HCT116 (cell line): ENCODE results near the gene COL23A1. TPM values are rescaled to one million over a fixed set of nuclear protein-coding genes. Genes with fewer than 3 reads are reported as not detected.

Experiments used
- ATAC-seq: fragments of 200-7000 bp; cut with Tn5 transposase; 2 replicates; pipeline ENCODE4 v1.9.1; 2020; ENCODE audit warnings: mild to moderate bottlenecking, moderate library complexity
- BruUV-seq: library from RNA; stranded (reverse); fragments of 400-500 nt; replicated peaks from 2 replicates; lab custom pipeline; 2021; lab: Mats Ljungman, UMichigan
- CTCF ChIA-PET: fragments of 300-600 bp; sonication (Branson Sonifier 250); formaldehyde crosslinking; loops from one replicate; lab custom pipeline; 2021; ENCODE audit warnings: antibody characterized with exemption; lab: Charles Lee
- POLR2A ChIA-PET: fragments of 300-600, 350-600 bp; sonication (Branson Sonifier 250); formaldehyde crosslinking; loops from one replicate; lab custom pipeline; 2021; ENCODE audit warnings: antibody characterized with exemption; lab: Charles Lee
- RAD21 ChIA-PET, 2 experiments: fragments of 300-600 bp; sonication (Branson Sonifier 250); formaldehyde crosslinking; loops; one replicate each; lab custom pipeline; 2023; ENCODE audit warnings: low total read pairs in 2 of 2; ENCODE audit not compliant: uncharacterized antibody in 2 of 2, unreplicated experiment in 2 of 2, low non-redundant PET in 1 of 2; lab: Charles Lee
- DNase-seq: peaks from one replicate; pipeline ENCODE4 v3.0.0-alpha.2; 2010; ENCODE audit warnings: low read depth, low spot score
- H2AFZ ChIP-seq: fragments of 200-600 bp; shearing (Covaris generic), sonication (generic); 2 replicates; pipeline ENCODE4 v1.6.1; 2017; ENCODE audit warnings: low read depth, mixed run types, mixed read lengths, antibody characterized with exemption, low read length; ENCODE audit not compliant: poor library complexity, severe bottlenecking
- H3K27ac ChIP-seq: 2 replicates; pipeline ENCODE4 v1.5.1; 2012; ENCODE audit warnings: low read depth, low read length
- H3K27me3 ChIP-seq: fragments of 200-600 bp; sonication (generic); 2 replicates; pipeline ENCODE4 v1.6.1; 2016; ENCODE audit warnings: mixed run types, low read length, mixed read lengths; ENCODE audit not compliant: insufficient read depth
- H3K36me3 ChIP-seq, 2 experiments: fragments of 200-500 bp in 1 of 2; fragments of 200-600 bp in 1 of 2; sonication (Bioruptor generic) in 1 of 2; sonication (generic) in 1 of 2; 2 replicates each; pipeline versions ENCODE4 v1.5.1 to v1.6.1; 2014 to 2016; ENCODE audit warnings: low read length in 2 of 2, inconsistent platforms in 1 of 2, mixed read lengths in 1 of 2, mixed run types in 1 of 2; ENCODE audit not compliant: insufficient read depth in 2 of 2, control insufficient read depth in 1 of 2
- H3K4me1 ChIP-seq, 2 experiments: fragments of 200-600 bp in 1 of 2; sonication (generic) in 1 of 2; 2 replicates each; pipeline versions ENCODE4 v1.5.1 to v1.6.1; 2012 to 2017; ENCODE audit warnings: low read length in 2 of 2, inconsistent platforms in 1 of 2, mild to moderate bottlenecking in 1 of 2, mixed read lengths in 1 of 2, mixed run types in 1 of 2, moderate library complexity in 1 of 2; ENCODE audit not compliant: insufficient read depth in 2 of 2, control insufficient read depth in 1 of 2
- H3K4me2 ChIP-seq: fragments of 200-600 bp; sonication (generic); 2 replicates; pipeline ENCODE4 v1.6.1; 2017; ENCODE audit warnings: mixed run types, low read length, mixed read lengths
- H3K4me3 ChIP-seq, 2 experiments: fragments of 200-600 bp in 1 of 2; sonication (generic) in 1 of 2; replicated peaks in 1 of 2; 2 replicates each; pipeline ENCODE4 v1.5.1; 2011 to 2016; ENCODE audit warnings: low read length in 2 of 2, control low read depth in 1 of 2, low read depth in 1 of 2, mild to moderate bottlenecking in 1 of 2, mixed read lengths in 1 of 2, mixed run types in 1 of 2
- H3K79me2 ChIP-seq: fragments of 200-600 bp; sonication (generic); 2 replicates; pipeline ENCODE4 v1.6.1; 2017; ENCODE audit warnings: mild to moderate bottlenecking, mixed run types, low read length, moderate library complexity, mixed read lengths; ENCODE audit not compliant: insufficient read depth
- H3K9ac ChIP-seq: fragments of 200-600 bp; sonication (generic); 2 replicates; pipeline ENCODE4 v1.6.1; 2016; ENCODE audit warnings: low read length, mixed read lengths
- H3K9me2 ChIP-seq: fragments of 200-600 bp; sonication (generic), shearing (Covaris generic); 2 replicates; pipeline ENCODE4 v1.6.1; 2017; ENCODE audit warnings: mixed run types, mild to moderate bottlenecking, moderate library complexity; ENCODE audit not compliant: insufficient read depth
- H3K9me3 ChIP-seq, 2 experiments: fragments of 200-500 bp in 1 of 2; fragments of 200-600 bp in 1 of 2; sonication (Bioruptor generic) in 1 of 2; sonication (generic) in 1 of 2; 2 replicates each; pipeline ENCODE4 v1.6.1; 2014 to 2017; ENCODE audit warnings: low read length in 2 of 2, mixed read lengths in 2 of 2, inconsistent platforms in 1 of 2, low read depth in 1 of 2, mild to moderate bottlenecking in 1 of 2, mixed run types in 1 of 2, moderate library complexity in 1 of 2; ENCODE audit not compliant: control insufficient read depth in 1 of 2, insufficient read depth in 1 of 2
- H4K20me1 ChIP-seq: fragments of 200-600 bp; sonication (generic), shearing (Covaris generic); 2 replicates; pipeline ENCODE4 v1.6.1; 2017; ENCODE audit warnings: mixed run types, mild to moderate bottlenecking, moderate library complexity; ENCODE audit not compliant: insufficient read depth
- ATF3 ChIP-seq: IDR thresholded peaks from 2 replicates; pipeline ENCODE4 v1.6.1; 2012
- ELF1 ChIP-seq: IDR thresholded peaks from 2 replicates; pipeline ENCODE4 v1.6.1; 2012; ENCODE audit warnings: low read depth, borderline replicate concordance
- EZH2 ChIP-seq: fragments of 200-600 bp; sonication (generic); IDR thresholded peaks from 2 replicates; pipeline ENCODE4 v1.6.1; 2017; ENCODE audit warnings: antibody characterized with exemption, mixed run types
- MAX ChIP-seq: IDR thresholded peaks from 2 replicates; pipeline ENCODE4 v1.6.1; 2012
- POLR2A ChIP-seq: IDR thresholded peaks from 2 replicates; pipeline ENCODE4 v1.7.0; 2011; ENCODE audit warnings: borderline replicate concordance; ENCODE audit not compliant: insufficient read depth, insufficient read length; ENCODE audit errors: extremely low read depth
- SIN3A ChIP-seq: IDR thresholded peaks from 2 replicates; pipeline ENCODE4 v1.6.1; 2012; ENCODE audit warnings: low read depth
- SRF ChIP-seq: IDR thresholded peaks from 2 replicates; pipeline ENCODE4 v1.6.1; 2012; ENCODE audit warnings: low read depth
- TCF7L2 ChIP-seq: IDR thresholded peaks from 2 replicates; pipeline ENCODE4 v1.7.0; 2011; ENCODE audit warnings: borderline replicate concordance, inconsistent platforms; ENCODE audit not compliant: insufficient read depth, insufficient read length; ENCODE audit errors: extremely low read depth
- ZFX ChIP-seq: fragments of 450-650 bp; IDR thresholded peaks from 2 replicates; pipeline ENCODE4 v1.6.1; 2017
- ZNF274 ChIP-seq: fragments of 200-500 bp; sonication (Bioruptor generic); IDR thresholded peaks from 2 replicates; pipeline ENCODE4 v1.6.1; 2014; ENCODE audit warnings: mild to moderate bottlenecking, low read depth, low read length, inconsistent platforms
- intact Hi-C: fragments of 100-400 bp; cut with micrococcal nuclease; formaldehyde crosslinking; loops from 2 replicates; pipeline ENCODE4 v1.10.0; 2022
- total RNA-seq: library from RNA; stranded (reverse); gene quantifications from one replicate; pipeline ENCODE4 v1.2.1, GENCODE V29; 2021; ENCODE audit not compliant: unreplicated experiment
- TF ChIP-seq, protein P1 (sequence below): IDR thresholded peaks from 2 replicates; pipeline ENCODE4 v1.6.1; 2011; ENCODE audit warnings: mild to moderate bottlenecking, low read length, moderate library complexity; ENCODE audit not compliant: insufficient replicate concordance; ENCODE audit errors: extremely low read depth

The COL23A1 gene
- total RNA-seq, 1 experiment from 2014 or later: not detected

- no peak for TF ChIP-seq TCF7L2
Observed at GRCh38 chr5:178349625-178350353, 240.4 kb downstream of the COL23A1 start (continued).

GRCh38 chr5:178349075-178349511 lies 241.1 kb downstream of the COL23A1 start:
- Histone ChIP-seq H3K9me3 (no peaks in the 10 kb centered on the region), H3K27ac (no peak overlapping the region), H4K20me1 (no peaks in the 10 kb centered on the region), H3K79me2 (no peaks in the 10 kb centered on the region), H3K27me3 (no peaks in the 10 kb centered on the region), H3K4me1 (no peaks in the 10 kb centered on the region), H3K4me2 (no peak overlapping the region), H3K4me3 (no peak overlapping the region), H2AFZ (no peak overlapping the region), H3K9me2 (no peaks in the 10 kb centered on the region), H3K9ac (no peak overlapping the region), H3K36me3 (no peaks in the 10 kb centered on the region)
- ChIA-PET CTCF (no interaction called here), POLR2A (no interaction called here), RAD21 (no interaction called here)
- no peak for ATAC-seq
- intact Hi-C loops: no loop called here
- no peak for DNase-seq
- no peak for TF ChIP-seq ZFX
- no peak for TF ChIP-seq SRF
- no peak for TF ChIP-seq EZH2
- no peak for TF ChIP-seq MAX
- TF ChIP-seq POLR2A: no peak
- TF ChIP-seq, protein P1, sequence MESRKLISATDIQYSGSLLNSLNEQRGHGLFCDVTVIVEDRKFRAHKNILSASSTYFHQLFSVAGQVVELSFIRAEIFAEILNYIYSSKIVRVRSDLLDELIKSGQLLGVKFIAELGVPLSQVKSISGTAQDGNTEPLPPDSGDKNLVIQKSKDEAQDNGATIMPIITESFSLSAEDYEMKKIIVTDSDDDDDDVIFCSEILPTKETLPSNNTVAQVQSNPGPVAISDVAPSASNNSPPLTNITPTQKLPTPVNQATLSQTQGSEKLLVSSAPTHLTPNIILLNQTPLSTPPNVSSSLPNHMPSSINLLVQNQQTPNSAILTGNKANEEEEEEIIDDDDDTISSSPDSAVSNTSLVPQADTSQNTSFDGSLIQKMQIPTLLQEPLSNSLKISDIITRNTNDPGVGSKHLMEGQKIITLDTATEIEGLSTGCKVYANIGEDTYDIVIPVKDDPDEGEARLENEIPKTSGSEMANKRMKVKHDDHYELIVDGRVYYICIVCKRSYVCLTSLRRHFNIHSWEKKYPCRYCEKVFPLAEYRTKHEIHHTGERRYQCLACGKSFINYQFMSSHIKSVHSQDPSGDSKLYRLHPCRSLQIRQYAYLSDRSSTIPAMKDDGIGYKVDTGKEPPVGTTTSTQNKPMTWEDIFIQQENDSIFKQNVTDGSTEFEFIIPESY: no peak
- TF ChIP-seq ZNF274: no peak
- no peak for TF ChIP-seq ELF1
- no peak for TF ChIP-seq ATF3
- no peak for TF ChIP-seq SIN3A
- BruUV-seq: no TSS peak
